GM21786 (cell line): Measurements from ENCODE around the gene NEB.
"Not testable (repeated sequence)": the region's sequence is repeated elsewhere in the genome, so short reads cannot be mapped to it uniquely, and the experiment has no call there.

ENCODE experiments used
- ATAC-seq: cut with Tn5 transposase; IDR thresholded peaks from one replicate; pipeline ENCODE4 v1.9.1; 2021; ENCODE audit not compliant: unreplicated experiment

NEB gene

GRCh38 chr2:151562398-151562797 is 171.9 kb downstream of the NEB start:
- ATAC-seq = no peak

DNA sequence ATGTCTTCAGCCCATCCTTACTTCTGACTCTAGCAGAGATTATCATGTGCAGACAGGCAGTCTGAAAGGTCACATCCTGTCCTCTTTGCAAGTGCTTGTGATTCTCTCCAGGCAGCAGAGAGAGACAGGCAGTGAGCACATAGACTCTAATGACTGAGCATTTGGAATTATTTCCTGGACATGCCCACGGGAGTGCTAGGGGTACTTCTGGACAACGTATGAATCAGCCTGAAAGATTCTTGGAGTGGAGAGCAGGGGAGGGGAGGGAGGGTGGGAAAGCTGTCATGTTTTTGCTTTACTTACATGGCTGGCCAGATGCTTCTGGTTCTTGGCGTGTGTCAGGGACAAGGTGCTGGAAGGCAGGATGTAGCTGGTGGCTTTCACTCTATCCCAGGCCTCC is 174.0 kb downstream of the NEB start:
- no peak for ATAC-seq

- not testable (repeated sequence) for ATAC-seq
Measured at GRCh38 chr2:151559431-151559830, 174.8 kb downstream of the NEB start.

DNA sequence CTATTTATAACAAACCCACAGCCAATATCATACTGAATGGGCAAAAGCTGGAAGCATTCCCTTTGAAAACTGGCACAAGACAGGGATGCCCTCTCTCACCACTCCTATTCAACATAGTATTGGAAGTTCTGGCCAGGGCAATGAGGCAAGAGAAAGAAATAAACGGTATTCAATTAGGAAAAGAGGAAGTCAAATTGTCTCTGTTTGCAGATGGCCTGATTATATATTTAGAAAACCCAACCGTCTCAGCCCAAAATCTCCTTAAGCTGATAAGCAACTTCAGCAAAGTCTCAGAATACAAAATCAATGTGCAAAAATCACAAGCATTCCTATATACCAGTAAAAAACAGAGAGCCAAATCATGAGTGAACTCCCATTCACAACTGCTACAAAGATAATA is 176.4 kb downstream of the NEB start:
- ATAC-seq = not testable (repeated sequence)

- no peak for ATAC-seq
Measured at GRCh38 chr2:151556121-151556520, 178.2 kb downstream of the NEB start.

DNA sequence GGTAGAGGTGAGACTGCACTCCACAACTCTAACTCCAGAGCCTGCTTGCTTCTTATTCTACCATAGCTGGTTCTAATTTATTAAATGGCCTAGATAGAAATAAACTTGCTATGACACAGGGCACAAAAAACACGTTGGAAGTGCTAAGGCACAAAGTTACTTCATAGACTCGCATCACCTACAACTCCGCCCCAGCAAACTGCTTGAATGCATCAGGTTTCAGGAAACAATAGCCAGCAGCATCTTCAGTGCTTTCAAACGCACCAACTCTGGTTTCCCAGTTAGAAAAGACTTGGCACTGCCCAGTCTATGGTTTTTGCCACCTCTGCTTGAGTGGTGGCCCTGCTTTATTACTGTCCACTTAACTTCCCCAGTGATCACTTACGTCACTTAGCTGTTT is 182.0 kb downstream of the NEB start:
- ATAC-seq = no peak

DNA sequence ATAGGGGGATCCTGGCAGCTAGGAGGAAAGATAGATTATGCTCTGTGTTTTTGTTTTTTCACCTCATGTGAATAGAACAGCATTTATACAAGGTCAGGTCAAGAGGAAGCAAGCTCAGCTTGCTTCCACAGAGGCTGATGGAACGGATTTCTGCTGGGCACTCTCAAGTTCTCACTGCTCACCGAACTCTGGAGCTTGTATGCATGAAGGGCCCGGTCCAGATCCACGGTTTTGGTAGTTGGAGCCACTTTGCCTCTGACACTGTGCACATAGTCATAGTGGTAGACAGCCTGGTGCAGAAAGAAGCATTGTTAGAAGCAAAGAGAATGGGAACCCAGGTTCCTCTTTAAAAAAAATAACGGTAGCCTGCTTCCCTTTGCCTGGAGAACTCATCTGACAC is 182.7 kb downstream of the NEB start:
- ATAC-seq = no peak

DNA sequence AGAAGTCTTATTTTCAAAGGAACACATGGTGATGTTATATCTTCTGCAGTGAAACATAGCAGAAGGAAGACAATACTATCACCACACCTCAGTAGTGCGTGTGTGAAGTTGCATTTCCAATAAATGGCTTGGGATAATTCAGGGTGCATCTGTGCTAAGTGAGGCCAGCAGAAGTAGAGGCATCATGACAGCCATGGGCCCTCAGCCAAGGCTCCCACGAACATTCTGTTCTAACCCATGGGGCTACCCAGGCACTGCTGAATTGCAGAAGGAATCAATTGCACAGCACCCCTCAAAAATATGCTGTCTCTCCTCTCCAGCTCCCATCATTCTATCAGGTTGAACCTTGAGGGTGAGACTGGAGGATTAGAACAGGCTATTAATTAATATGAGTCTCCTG is 185.1 kb downstream of the NEB start:
- ATAC-seq = no peak

DNA sequence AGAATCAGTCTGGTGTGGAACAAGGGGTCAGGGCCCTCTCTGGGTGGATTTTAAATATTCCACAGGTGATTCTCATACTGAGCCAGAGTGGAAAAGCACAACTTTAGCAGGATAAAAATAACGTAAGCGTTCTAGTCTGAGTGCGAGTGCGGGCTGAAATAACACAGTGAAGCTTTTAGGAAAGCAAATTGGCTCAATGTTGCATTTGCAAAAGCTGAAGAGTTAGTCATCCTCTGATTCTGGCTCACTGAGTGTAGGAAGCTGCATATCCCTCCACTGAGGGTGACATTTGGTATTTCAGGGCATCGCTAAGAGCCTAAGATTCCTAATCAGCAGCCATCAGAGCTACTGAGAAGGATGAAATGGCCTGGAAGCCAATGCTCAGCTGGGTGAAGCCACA is 189.8 kb downstream of the NEB start:
- no peak for ATAC-seq

DNA sequence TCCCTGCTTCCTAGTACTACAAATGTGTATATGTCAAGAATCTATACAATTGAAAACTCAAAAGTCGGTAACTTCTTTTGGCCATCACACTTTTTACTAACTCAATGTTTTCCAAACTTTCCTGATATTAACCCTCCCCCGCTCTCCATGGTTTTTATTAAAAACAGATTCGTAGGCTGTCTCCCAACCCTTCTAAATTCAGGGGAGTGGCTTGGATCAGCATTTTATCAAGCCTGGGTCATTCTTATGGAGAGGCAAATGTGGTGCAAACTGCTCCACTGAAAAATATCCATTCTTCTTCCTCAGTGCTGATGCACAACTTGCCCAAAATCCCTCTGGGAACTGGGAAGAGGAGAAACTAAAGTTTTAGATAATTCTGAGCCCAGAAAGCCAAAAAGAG is 190.4 kb downstream of the NEB start:
- ATAC-seq = no peak

- ATAC-seq = no peak
Measured at GRCh38 chr2:151534001-151534400, 200.3 kb downstream of the NEB start.

- no peak for ATAC-seq
Measured at GRCh38 chr2:151533127-151533526, 201.1 kb downstream of the NEB start.

GRCh38 chr2:151526572-151527090 is 207.6 kb downstream of the NEB start:
- no peak for ATAC-seq

GRCh38 chr2:151525821-151526373 is 208.4 kb downstream of the NEB start:
- ATAC-seq = no peak

- no peak for ATAC-seq
Measured at GRCh38 chr2:151523850-151524249, 210.4 kb downstream of the NEB start.

GRCh38 chr2:151522556-151522955 is 211.7 kb downstream of the NEB start:
- no peak for ATAC-seq

GRCh38 chr2:151520976-151521375 is 213.3 kb downstream of the NEB start:
- ATAC-seq = no peak

DNA sequence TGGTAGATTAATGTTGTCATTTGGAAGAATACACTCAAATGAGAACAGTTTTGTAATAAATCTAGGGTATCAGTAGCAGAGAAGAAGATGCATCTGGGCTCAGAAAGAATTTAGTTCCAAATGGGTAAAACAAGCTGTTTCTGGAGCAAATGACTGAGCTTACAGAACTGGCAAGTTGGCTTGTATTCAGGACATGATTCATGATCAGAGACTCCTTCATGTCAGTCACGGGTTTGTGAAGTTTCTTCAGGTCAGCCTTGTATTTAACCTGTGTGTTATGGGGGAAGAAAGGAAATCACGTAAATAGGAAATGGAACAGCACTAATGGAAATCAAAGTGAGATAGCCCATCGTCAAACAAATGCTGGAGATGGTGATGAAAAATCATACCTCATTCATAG is 215.5 kb downstream of the NEB start:
- no peak for ATAC-seq

GRCh38 chr2:151508519-151508918 is 225.8 kb downstream of the NEB start:
- ATAC-seq = no peak

GRCh38 chr2:151506170-151506569 is 228.1 kb downstream of the NEB start:
- ATAC-seq = no peak

DNA sequence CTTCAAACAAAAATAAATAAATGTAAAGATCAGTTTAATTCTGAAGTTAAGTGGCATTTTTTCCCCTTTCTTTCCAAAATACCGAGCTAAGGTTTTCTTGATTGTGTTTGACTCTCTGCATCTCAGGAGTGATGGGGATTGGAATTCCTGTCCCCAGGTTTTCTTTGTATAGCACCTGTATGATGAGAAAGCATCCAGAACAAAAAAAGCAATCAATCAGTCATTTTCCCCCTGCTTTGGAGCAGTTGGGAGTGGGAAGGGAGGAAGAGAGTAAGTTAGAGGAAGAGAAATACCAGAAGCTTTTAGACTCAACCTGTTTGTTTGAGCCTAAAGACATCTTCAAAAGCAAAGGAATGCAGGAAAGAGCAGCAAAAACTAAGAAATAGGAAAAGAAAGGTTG is 236.1 kb downstream of the NEB start:
- ATAC-seq = no peak

GRCh38 chr2:151491496-151491895 is 242.8 kb downstream of the NEB start:
- no peak for ATAC-seq

DNA sequence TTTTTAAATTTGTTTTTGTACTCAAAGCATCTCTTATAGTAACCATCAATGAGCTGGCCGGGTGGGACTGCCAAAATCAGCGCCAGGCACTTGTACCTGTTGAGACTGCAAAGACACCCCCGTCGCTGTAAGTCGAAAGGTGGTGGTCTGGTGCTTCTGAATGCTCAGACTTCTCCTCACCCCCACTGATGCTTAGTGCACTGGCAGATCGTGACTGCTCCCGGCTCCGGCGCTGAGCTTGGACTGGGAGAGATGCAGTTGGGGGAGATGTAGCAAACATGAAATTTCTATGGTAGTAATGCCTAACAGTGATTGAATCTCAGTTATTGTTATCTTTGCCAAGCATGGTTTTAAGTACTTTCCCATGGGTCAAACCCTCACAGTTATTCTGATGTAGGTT is 244.0 kb downstream of the NEB start:
- no peak for ATAC-seq
